Erythroblast (primary cell): ENCODE data around the gene GALNT10.

Source experiments
- GATA1 ChIP-seq: IDR thresholded peaks from 2 replicates; pipeline ENCODE4 v1.6.1; 2011; ENCODE audit warnings: low read depth, mild to moderate bottlenecking, control low read depth, low read length, moderate library complexity
- POLR2A ChIP-seq: IDR thresholded peaks from 2 replicates; pipeline ENCODE4 v1.6.1; 2011; ENCODE audit warnings: mild to moderate bottlenecking, low read length

GRCh38 chr5:154466147-154466546, 275.6 kb downstream of the GALNT10 start:
- no peak for TF ChIP-seq POLR2A
- no peak for TF ChIP-seq GATA1
